ENCODE data around the gene TEX38. TPM values are rescaled to one million over a fixed set of nuclear protein-coding genes. Genes with fewer than 3 reads are reported as not detected.

Gene TEX38
- total RNA-seq, result not detected
- 0 reads per million in 2 donors for total RNA-seq

- Mint-ChIP-seq H3K4me3 (no peak within 1 kb of the TSS), H3K36me3 (ENCODE audit: low read depth) (peaks cover 2% of the 10 kb centered on the region), H3K27me3 (no peaks in the 10 kb centered on the region), H3K4me1 (peaks cover 21% of the 10 kb centered on the region), H3K27ac (peak within 1 kb of the TSS; percentile 66)
- no peaks in the 10 kb centered on the region for H3K9me3 ChIP-seq (ENCODE audit: control insufficient read depth, low read length, poor library complexity, severe bottlenecking)
- no peak for DNase-seq
- ATAC-seq, result no peak
Observed at GRCh38 chr1:46671554-46671953, at the start of gene TEX38. TEX38 (plus strand) TSS chr1:46671854; CDS start chr1:46671935, 81 bp downstream.

GRCh38 chr1:46621930-46622329 is 49.7 kb upstream of the TEX38 start:
- Mint-ChIP-seq H3K4me3 (no peak overlapping the region), H3K27me3 (no peaks in the 10 kb centered on the region), H3K4me1 (peaks cover 16% of the 10 kb centered on the region), H3K27ac (no peak overlapping the region), H3K36me3 (ENCODE audit: low read depth) (no peaks in the 10 kb centered on the region)
- no peak for DNase-seq
- no peak for ATAC-seq
- no peaks in the 10 kb centered on the region for H3K9me3 ChIP-seq (ENCODE audit: control insufficient read depth, low read length, poor library complexity, severe bottlenecking)

DNA sequence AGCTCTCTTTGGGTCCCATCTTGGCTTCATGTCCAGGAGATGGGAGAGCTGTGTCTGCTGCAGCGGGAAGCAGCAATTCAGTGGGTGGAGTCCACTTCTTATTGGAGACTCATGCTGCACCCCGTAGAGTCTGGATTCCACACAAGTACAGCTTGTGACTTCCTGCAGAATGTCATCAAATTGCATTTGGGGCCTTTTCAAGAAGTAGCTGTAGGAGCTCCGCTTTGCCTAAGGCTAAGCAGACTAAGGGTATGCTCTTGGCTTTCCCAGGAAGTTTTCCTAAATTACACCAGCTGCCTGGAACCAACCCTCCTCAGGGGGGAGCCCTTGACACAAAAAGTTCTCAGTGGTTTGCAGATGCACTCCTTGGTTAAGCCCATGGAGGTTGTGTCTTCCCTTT is 49.3 kb upstream of the TEX38 start:
- H3K9me3 ChIP-seq (ENCODE audit: control insufficient read depth, low read length, poor library complexity, severe bottlenecking), result no peaks in the 10 kb centered on the region
- no peak for ATAC-seq
- Mint-ChIP-seq H3K4me3 (no peak overlapping the region), H3K4me1 (peaks cover 14% of the 10 kb centered on the region), H3K27ac (no peak overlapping the region), H3K27me3 (no peaks in the 10 kb centered on the region), H3K36me3 (ENCODE audit: low read depth) (no peaks in the 10 kb centered on the region)
- DNase-seq, result no peak

GRCh38 chr1:46623743-46624644 is 47.7 kb upstream of the TEX38 start:
- Mint-ChIP-seq H3K36me3 (ENCODE audit: low read depth) (no peaks in the 10 kb centered on the region), H3K27me3 (no peaks in the 10 kb centered on the region), H3K4me1 (peaks cover 3% of the 10 kb centered on the region), H3K27ac (no peak overlapping the region), H3K4me3 (no peak overlapping the region)
- H3K9me3 ChIP-seq (ENCODE audit: control insufficient read depth, low read length, poor library complexity, severe bottlenecking), result no peaks in the 10 kb centered on the region
- no peak for DNase-seq
- no peak for ATAC-seq

DNA sequence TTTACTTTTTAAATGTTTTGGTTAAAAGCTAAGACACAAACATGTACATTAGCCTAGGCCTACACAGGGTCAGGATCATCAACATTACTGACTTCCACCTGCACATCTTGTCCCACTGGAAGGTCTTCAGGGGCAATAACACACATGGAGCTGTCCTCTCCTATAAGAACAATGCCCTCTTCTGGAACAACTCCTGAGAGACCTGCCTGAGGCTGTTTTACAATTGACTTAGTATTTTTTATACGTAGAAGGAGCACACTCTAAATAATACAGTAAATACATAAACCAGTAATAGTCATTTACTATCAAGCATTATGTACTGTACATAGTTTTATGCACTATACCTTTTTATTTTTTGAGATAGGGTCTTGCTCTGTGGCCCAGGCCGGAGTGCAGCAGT is 40.9 kb upstream of the TEX38 start:
- Mint-ChIP-seq H3K36me3 (ENCODE audit: low read depth) (peaks cover 7% of the 10 kb centered on the region), H3K27ac (no peak overlapping the region), H3K4me1 (peaks cover 2% of the 10 kb centered on the region)

GRCh38 chr1:46635205-46635604 is 36.4 kb upstream of the TEX38 start:
- H3K9me3 ChIP-seq (ENCODE audit: control insufficient read depth, low read length, poor library complexity, severe bottlenecking), result no peaks in the 10 kb centered on the region
- ATAC-seq (no peak), DNase-seq (no peak)
- H3K27ac Mint-ChIP-seq, result no peak overlapping the region
- peaks cover 2% of the 10 kb centered on the region for H3K4me1 Mint-ChIP-seq
- H3K4me3 Mint-ChIP-seq, result no peak overlapping the region
- peaks cover 18% of the 10 kb centered on the region for H3K36me3 Mint-ChIP-seq (ENCODE audit: low read depth)
- no peaks in the 10 kb centered on the region for H3K27me3 Mint-ChIP-seq

More for the DNA sequence above, 40.9 kb upstream of the TEX38 start:
- ATAC-seq, result no peak
- no peaks in the 10 kb centered on the region for H3K27me3 Mint-ChIP-seq
- H3K4me3 Mint-ChIP-seq, result no peak overlapping the region
- H3K9me3 ChIP-seq (ENCODE audit: control insufficient read depth, low read length, poor library complexity, severe bottlenecking), result no peaks in the 10 kb centered on the region
- DNase-seq, result no peak

GRCh38 chr1:46637444-46638083 is 34.1 kb upstream of the TEX38 start:
- H3K9me3 ChIP-seq (ENCODE audit: control insufficient read depth, low read length, poor library complexity, severe bottlenecking), result no peaks in the 10 kb centered on the region
- H3K27ac Mint-ChIP-seq, result peak overlapping the region; percentile 45
- no peak overlapping the region for H3K4me3 Mint-ChIP-seq
- H3K36me3 Mint-ChIP-seq (ENCODE audit: low read depth), result peaks cover 28% of the 10 kb centered on the region
- H3K4me1 Mint-ChIP-seq, result peaks cover 5% of the 10 kb centered on the region
- no peaks in the 10 kb centered on the region for H3K27me3 Mint-ChIP-seq
- DNase-seq (no peak), ATAC-seq (no peak)

- DNase-seq, result no peak
- Mint-ChIP-seq H3K4me1 (peaks cover 5% of the 10 kb centered on the region), H3K27ac (no peak overlapping the region), H3K27me3 (no peaks in the 10 kb centered on the region), H3K36me3 (ENCODE audit: low read depth) (peaks cover 28% of the 10 kb centered on the region), H3K4me3 (no peak overlapping the region)
- no peaks in the 10 kb centered on the region for H3K9me3 ChIP-seq (ENCODE audit: control insufficient read depth, low read length, poor library complexity, severe bottlenecking)
- ATAC-seq, result no peak
Observed at GRCh38 chr1:46638921-46639320, 32.7 kb upstream of the TEX38 start.

DNA sequence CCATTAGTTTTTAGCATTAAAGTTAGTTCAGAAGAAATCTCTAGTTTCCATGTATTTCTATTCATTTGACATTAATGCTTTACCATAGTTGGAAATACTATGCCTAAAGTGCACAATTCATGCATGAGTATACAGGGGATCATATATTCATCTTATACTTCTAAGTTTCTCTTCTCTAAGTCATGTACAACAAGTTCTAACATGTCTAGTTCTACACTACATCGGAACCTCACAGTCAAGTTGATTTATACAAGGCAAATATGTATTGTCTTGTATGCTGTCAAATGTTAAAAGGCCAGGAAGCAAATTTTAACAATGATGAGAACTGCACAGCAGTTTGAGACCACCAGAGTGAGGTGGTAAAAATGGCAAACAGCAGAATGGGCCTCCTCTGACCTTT is 32.1 kb upstream of the TEX38 start:
- Mint-ChIP-seq H3K4me1 (peaks cover 5% of the 10 kb centered on the region), H3K27me3 (no peaks in the 10 kb centered on the region), H3K27ac (no peak overlapping the region), H3K4me3 (no peak overlapping the region), H3K36me3 (ENCODE audit: low read depth) (peaks cover 23% of the 10 kb centered on the region)
- no peaks in the 10 kb centered on the region for H3K9me3 ChIP-seq (ENCODE audit: control insufficient read depth, low read length, poor library complexity, severe bottlenecking)
- DNase-seq (no peak), ATAC-seq (no peak)

DNA sequence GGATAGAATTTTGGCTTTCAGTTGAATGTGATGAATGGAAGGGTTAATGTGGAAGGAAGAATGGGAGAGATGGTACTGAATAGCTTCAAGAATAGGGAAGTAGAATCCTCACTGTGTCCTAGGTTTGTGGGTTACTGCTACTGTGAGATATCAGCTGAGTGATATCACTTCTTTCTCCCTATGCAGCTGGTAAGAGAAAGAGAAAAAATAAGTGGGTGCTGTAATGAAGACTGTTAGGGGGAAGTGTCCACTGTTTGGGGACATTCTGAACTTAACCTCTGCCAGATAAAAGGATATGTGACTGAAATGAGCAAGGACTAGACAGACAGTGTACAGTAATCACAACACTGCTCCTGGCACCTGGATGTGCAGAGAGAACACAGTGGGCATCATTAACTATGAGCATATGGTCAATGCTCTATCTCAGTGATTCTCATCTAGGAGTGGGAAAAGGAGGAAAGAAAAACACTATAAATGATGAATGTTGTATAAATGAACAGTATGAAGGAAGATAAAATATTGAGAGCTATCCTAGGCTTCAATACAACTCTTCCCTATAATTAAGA is 29.5 kb upstream of the TEX38 start:
- ATAC-seq (no peak), DNase-seq (no peak)
- Mint-ChIP-seq H3K4me3 (no peak overlapping the region), H3K27ac (no peak overlapping the region), H3K36me3 (ENCODE audit: low read depth) (peaks cover 23% of the 10 kb centered on the region), H3K27me3 (no peaks in the 10 kb centered on the region), H3K4me1 (peaks cover 3% of the 10 kb centered on the region)
- H3K9me3 ChIP-seq (ENCODE audit: control insufficient read depth, low read length, poor library complexity, severe bottlenecking), result no peaks in the 10 kb centered on the region

DNA sequence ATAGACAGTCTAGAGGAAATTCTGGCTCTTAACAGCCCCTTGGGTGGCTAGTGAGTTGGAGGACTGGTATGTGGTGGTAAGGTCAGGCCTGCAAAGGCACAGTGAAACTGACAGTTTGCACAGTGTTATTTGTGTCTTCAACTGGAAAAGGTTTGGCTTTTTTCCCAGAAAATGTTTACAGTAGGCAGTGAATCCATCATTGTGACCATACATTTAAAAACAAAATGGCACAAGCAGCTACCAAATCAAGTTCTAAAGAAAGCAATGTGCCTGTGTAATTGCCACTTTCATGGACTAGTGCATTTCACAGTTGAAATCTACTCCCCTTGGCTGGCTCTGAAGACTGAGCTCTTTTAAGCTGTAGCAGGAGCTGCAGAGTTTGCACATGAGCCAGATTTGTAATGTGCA is 28.3 kb upstream of the TEX38 start:
- ATAC-seq (no peak), DNase-seq (no peak)
- Mint-ChIP-seq H3K4me1 (peaks cover 3% of the 10 kb centered on the region), H3K27me3 (no peaks in the 10 kb centered on the region), H3K36me3 (ENCODE audit: low read depth) (peaks cover 23% of the 10 kb centered on the region), H3K4me3 (no peak overlapping the region), H3K27ac (no peak overlapping the region)
- no peaks in the 10 kb centered on the region for H3K9me3 ChIP-seq (ENCODE audit: control insufficient read depth, low read length, poor library complexity, severe bottlenecking)

DNA sequence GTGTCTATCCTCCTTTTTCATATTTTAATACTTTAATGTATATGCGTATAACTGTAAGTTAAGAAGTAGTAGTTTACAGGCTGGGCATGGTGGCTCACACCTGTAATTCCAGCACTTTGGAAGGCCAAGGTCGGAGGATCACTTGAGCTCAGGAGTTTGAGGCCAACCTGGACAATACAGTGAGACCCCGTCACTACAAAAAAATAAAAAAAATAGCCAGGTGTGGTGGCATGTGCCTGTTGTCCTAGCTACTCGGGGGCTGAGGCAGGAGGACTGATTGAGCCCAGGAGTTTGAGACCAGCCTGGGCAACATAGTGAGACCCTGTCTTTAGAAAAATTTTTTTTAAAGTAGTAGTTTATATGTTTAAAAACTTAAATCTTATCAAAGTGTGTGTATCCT is 25.8 kb upstream of the TEX38 start:
- H3K4me3 Mint-ChIP-seq, result no peak overlapping the region
- no peaks in the 10 kb centered on the region for H3K27me3 Mint-ChIP-seq
- no peak for DNase-seq
- no peaks in the 10 kb centered on the region for H3K9me3 ChIP-seq (ENCODE audit: control insufficient read depth, low read length, poor library complexity, severe bottlenecking)
- no peak for ATAC-seq
- H3K27ac Mint-ChIP-seq, result no peak overlapping the region
- peaks cover 10% of the 10 kb centered on the region for H3K36me3 Mint-ChIP-seq (ENCODE audit: low read depth)
- peaks cover under 1% of the 10 kb centered on the region for H3K4me1 Mint-ChIP-seq

DNA sequence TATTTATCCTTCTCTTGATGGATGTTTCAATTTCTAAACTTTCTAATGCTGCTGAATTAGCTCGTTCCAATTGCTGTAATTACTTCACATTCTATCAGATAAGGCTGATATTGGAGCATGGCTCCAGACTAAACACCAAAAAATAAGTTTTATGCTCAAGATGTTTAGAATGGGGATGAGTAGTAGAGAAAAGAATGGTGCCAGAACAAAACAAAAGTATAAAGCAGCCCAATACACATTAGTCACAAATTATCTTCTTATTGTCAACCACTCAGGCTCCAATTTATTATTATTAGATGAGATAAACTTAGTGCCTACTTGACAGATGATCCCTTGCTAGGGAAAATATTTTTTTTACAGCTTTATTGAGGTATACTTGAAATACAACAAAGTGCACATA is 25.3 kb upstream of the TEX38 start:
- no peak overlapping the region for H3K4me3 Mint-ChIP-seq
- DNase-seq, result no peak
- peak overlapping the region; percentile 16 for H3K27ac Mint-ChIP-seq
- no peaks in the 10 kb centered on the region for H3K9me3 ChIP-seq (ENCODE audit: control insufficient read depth, low read length, poor library complexity, severe bottlenecking)
- H3K36me3 Mint-ChIP-seq (ENCODE audit: low read depth), result peaks cover 9% of the 10 kb centered on the region
- H3K27me3 Mint-ChIP-seq, result no peaks in the 10 kb centered on the region
- H3K4me1 Mint-ChIP-seq, result no peaks in the 10 kb centered on the region
- ATAC-seq, result no peak
